Activated T-helper 9 cell treated with anti-CD3 and anti-CD28 coated beads, Interleukin-2, amount 50 U/mL, for 16 hours (primary cell): ENCODE results near the gene DNM1.
"Not testable (repeated sequence)": the region's sequence is repeated elsewhere in the genome, so short reads cannot be mapped to it uniquely, and the experiment has no call there.

Experiments
- DNase-seq: peaks from one replicate; pipeline ENCODE4 v3.0.0-alpha.2; 2020; ENCODE audit warnings: low read depth

Gene DNM1

DNA sequence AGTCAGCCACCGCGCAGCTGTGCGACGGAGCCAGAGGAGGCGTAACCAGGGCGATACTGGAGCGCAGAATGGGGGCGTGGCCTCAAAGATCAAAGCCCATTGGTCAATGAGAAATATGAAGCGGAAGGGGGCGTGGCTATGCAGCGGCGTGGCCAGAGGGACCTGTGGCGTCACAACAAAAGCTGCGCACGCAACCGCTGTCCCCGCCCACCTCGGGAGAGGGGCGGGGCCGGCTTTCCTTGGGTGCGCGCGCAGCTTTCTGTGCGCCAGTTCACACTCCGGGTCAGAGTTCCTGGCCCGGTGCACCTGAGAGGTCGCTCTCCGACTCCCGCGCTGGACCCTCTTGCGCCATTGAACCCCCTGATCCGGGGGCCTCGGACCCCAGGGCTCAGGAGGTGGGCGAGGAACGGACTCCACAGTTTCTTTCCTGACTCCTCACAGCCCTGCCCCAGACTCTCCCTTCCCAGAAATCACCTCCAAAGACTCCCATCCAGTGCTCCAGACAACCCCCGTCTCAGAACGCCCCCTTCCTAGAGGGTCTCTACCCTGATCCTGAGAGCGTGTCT is 72.9 kb downstream of the DNM1 start, which contains the start of gene SWI5:
Gene SWI5 (plus strand): TSS at position 269 of the 566 bp plus-strand sequence.
- peak; percentile 99 for DNase-seq

DNA sequence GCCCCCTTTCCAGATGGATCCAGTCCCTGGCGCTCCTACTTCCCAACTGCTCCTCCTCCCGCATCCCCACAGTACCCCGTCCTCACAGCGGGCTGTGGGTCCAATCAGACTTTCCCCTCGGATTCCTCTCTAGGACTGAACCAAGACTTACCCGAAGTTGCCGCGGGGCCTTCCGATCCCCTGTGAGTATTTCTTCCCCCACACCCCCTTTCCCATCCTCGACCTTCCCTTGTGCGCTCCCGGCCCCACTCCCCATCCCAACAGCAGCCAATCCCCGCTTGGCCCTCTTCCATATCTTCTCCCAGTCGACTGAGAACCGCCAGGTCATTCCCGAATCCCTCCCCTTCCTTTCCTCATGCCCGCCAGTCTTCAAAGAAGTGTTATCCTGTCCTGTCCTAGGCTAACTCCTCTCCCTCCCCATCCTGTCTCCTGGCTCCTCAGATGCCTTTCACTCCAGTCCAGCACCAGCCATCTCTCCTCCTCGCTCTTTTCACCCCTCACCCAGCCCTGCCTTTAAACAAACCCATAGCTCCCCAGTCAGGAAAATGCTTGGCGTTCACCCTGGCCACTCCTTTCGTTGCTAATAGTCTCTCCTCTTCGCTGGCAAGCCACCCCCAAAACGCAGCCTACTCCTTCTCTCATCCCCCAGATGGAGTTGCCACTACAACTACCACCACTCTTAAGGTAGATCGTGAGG is 73.5 kb downstream of the DNM1 start:
- no peak for DNase-seq

DNA sequence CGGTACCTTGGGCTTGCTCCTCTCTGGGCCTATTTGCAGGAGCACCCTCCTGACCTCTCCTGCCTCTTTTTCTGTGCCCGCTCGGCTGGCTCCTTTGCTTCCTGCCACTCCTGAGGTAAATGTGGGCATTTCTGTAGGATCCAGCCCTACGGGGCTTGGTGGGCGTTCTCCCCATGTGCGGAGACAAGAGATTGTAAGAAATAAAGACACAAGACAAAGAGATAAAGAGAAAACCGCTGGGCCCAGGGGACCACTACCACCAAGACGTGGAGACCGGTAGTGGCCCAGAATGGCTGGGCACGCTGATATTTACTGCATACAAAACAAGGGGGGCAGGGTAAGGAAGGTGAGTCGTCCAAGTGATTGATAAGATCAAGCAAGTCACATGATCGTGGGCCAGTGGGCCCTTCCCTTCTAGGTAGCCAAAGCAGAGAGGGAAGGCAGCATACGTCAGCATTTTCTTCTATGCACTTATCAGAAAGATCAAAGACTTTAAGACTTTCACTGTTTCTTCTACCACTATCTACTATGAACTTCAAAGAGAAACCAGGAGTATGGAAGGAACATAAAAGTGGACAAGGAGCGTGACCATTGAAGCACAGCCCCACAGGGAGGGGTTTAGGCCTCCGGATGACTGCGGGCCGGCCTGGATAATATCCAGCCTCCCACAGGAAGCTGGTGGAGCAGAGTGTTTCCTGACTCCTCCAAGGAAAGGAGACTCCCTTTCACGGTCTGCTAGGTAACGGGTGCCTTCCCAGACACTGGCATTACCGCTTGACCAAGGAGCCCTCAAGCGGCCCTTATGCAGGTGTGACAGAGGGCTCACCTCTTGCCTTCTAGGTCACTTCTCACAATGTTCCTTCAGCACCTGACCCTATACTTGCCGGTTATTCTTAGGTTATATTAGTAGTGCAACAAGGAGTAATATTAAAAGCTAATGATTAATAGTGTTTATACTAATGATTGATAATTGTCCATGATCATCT is 76.2 kb downstream of the DNM1 start:
- DNase-seq, result not testable (repeated sequence)

DNA sequence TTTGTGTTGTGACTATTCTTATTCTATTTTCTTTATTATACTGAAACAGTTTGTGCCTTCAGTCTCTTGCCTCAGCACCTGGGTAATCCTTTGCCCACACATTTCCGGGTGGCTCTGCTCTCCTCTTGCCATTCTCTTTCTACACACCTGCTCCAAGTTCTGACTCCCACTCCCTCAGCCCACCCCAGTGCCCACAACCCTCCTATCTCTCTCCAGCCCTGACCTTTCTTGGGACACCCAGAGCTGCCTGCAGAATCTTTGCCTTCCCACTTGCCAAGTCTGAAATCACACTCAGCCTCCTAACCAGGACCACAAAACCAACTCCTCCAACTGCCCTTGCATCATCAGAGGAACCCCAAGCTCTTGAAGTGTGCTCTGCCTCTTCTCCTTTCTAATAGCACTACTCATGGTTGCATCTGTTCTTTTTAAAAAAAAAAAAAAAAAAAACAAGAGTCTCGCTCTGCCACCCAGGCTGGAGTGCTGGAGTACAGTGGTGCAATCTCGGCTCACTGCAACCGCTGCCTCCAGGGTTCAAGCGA is 77.0 kb downstream of the DNM1 start:
- DNase-seq, result no peak

DNA sequence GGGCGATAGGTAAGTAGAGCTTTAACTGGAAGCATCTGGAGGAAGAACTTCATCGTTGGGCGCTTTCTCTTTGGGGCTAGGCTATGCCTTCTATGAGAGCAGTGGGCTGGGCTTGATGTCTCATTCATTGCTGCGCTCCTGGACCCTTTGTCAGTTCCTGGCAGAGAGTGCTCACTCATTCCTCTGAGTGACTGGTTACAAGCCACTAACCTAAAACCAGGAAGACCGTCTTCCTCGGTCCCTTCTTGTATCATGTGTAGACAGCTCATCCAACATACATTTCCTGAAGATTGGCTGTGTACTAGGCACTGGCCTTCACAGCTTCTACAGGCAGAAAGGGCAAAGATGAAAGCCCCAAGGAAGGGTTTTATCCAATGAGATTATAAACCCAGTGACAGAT is 79.3 kb downstream of the DNM1 start:
- DNase-seq, result no peak

DNA sequence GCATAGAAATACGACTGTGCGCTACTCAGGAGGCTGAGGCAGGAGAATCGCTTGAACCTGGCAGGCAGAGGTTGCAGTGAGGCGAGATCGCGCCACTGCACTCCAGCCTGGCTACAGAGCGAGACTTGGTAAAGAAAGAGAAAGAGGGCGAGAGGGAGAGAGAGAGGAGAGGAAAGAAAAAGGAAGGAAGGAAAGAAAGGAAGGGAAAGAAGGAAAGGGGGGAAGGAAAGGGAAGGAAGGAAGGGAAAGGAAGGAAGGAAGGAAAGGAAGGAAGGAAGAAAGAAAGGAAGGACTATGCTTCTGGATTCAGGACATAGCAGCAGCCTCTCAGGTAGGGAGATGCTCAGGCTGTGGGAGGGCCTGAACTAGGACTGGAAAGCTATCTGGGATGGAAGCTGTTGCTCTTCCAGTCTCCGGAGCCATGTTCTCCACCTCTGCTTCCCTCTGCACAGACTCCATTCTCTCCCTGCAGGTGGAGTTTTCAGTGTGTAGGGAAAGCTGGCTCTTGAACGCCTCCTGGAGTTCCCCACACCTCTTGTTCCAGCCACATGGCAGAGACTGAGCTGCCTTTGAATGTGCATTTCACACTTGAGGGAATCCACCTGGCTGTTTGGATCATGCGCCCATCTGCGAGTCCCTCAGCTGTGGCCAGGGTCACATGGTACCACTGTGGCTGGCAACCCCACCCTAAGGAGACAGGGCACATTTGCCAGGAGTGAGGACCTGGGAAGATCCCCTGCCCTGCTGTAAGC is 82.0 kb downstream of the DNM1 start:
- no peak for DNase-seq

DNA sequence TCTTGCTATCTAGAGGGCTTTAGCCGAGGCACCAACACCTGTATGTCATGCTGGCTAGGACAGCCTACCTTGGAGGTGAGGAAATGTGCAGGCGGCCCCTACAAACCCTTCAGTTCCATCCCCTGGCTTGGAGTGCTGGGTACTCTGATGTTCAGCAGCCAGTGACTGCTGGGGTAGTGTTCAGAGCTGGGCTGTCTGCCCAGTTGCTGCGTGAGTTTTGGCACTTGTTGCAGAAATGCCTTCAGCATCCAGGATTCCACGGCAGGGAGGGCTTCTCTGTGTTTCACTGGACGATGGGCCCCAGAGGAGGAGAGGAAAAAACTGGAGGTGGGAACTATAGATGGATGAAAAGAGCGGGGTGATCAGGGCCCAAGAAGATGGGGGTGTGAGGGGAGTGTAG is 83.3 kb downstream of the DNM1 start:
- DNase-seq, result no peak

DNA sequence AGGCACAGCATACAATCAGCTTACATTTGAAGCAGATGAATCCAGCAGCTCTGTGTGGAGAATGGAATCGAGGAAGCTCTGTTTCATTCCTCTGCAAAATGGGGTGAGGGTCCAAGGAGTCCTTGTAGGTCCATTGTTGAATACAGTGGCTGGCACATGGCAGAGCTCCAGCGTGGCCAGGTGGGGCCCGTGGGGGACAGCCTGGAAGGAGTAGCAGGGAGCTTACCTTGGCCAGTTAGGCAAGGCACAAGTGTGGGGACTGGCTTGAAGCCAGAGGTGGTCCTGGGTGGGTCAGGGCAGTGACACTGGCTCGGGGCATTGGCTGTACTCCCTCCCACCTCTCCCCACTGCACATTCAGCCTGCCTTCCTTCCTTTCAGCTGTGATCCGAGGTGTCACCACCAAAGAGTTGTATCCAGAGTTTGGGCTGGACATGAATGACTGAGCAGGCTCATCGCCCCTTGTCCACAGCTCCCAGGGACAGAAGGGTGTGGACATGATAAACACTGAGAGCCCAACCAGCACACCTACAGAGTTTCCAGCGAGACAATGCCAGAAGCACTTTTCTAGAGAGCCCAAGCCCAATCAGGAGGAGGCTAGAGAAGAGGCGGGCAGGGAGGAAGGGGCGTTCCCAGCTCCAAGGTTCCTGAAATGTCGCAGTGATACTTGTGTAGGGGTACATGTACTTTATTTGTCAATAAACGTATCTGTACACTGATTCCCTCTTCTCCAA is 85.3 kb downstream of the DNM1 start:
- no peak for DNase-seq

DNA sequence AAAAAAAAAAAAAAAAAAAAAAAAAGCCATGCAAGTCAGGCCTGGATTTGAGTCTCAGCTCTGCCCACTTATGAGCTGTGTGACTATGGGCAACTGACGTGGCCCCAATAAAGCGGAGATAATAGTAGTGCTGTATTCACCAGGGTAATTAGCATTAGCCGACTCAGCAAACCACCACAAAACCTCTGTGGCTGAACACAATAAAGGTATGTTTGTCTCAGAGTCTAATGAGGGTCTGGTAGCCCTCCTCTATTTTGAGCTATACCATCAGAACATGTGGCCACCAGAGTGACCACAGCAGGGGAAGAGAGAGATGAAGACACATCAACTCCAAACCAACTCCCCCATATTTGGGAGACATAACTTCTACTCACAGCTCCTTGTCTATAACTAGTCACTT is 88.8 kb downstream of the DNM1 start:
- DNase-seq, result no peak

DNA sequence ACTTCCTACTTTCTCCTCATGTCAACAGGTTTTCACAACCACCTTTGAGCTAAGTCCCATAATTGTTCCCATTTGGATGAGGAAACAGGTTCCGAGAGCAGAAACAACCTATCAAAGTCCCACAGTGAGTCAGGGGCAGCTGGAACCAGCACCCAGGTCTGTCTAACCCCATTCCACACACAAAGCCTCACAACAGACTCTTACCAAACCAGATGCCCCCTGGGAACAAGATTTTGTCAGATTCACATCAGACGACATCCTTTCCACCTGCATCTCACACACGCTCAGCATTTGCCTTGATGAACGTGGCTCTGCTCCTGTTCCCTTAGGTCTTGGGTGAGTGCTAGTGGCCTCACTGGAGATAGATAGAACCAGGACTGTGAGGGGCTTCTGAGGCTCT is 89.9 kb downstream of the DNM1 start:
- DNase-seq, result no peak

DNA sequence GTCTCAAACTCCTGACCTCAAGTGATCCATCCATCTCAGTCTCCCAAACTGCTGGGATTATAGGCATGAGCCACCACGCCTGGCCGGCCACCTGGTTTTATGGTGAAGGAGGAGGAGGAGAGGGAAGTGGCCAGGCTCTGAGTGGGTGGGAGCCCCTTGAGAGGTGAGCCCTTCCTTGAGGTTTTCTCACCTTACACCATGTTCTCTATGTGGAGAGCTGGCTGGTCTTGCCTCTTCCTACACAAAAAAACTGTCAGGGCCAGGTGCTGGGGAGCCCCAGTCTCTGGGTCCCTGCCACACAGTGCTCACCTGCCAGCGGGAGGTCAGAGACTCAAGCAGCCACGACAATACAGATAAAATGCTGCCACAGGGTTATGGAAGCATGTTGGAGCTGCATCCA is 91.0 kb downstream of the DNM1 start:
- DNase-seq, result no peak

DNA sequence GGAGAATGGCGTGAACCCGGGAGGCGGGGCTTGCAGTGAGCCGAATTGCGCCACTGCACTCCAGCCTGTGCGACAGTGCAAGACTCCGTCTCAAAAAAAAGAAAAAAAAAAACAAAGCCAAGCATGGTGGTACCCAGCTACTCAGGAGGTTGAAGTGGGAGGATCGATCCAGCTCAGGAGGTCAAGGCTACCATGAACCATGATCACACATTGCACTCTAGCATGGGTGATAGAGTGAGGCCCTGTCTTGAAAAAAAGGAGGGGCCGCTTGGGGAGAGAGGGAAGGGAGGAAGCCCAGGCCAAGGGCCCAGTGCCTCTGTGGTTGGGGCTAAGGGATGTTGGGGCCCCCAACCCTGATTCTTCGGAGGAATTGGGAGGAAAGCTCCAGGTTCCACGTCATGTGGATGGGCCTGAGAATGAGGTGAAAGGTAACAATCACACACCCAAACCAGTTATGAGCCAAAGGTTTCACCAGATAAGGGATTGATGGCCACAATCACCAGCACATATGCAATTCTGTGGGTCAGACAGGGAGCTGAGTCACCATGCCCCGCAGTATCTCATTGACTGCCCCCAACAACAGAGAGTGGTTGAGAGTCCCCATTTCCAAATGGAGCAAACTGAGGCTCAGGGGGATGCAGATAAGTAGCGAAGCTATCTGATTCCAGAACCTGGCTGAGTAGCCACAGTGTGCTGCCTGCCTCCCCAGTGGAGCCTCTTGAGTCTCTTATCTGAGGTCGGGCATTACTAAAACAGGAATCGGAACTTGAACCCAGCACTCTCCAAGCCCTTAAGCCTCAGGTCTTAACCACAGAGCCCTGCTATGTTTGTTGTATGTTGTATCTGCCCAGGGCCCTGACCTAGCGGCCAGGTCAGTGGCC is 93.4 kb downstream of the DNM1 start:
- no peak for DNase-seq

DNA sequence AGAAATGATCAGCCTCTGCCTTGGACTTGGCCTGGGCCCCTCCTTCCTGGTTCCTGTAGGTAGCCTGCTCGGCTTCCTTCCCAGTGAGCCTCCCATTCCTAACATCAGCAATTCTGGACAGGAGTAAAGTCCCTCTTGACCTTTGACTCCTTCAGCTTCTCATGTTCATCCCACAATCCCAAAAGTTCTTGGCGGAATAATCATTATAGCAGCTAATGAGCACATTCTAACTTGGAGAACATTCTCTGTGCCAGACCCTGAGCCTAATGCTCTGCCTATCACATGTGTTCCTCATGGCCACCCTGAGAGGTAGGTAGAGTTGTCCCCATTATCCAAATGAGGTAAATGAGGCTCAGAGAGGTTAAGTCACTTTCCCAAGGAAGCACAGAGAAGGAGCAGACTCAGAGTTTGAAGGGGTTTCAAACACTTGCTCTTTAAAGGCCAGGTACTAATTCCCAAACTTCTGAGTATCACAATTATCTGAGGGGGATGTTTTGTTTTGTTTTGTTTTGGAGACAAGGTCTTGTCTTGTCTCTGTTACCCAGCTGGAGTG is 94.1 kb downstream of the DNM1 start:
- DNase-seq, result no peak

DNA sequence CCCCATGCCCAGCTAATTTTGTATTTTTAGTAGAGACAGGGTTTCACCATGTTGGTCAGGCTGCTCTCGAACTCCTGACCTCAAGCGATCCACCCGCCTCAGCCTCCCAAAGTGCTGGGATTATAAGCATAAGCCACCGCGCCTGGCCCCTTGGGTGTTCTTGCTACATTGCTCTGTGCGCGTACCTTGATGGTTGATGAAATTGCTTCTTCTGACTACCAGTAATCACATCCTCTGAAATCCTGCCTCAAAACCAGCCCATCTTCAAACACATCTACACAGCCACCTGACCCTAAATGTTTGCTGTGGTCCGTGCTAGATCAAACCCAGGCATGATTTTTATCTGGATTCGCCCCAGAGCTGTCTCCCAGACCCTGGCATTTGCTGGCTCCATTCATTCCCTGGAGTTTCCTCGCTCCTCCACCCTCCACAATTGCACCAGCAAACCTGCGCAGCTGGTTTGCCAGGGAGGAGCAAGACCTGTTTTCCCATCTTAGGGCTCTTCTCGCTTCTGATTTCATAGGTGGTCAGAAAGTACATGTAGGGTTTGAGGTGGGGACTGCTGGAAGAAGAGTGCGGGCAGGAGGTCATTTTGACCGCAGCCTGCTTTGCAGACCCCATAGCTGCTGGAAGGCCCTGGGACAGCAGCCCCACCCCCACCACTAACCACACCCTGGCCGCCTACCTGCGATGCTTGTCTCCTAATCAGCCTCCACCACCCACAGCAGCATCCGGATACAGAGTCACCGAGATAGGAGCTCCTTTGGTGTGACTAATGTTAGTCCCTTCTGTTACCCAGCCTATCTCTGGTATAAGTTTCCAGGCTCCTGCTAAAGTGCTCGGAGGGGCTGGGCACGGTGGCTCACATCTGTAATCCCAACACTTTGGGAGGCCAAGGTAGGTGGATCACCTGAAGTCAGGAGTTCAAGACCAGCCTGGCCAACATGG is 95.6 kb downstream of the DNM1 start:
- DNase-seq, result no peak

DNA sequence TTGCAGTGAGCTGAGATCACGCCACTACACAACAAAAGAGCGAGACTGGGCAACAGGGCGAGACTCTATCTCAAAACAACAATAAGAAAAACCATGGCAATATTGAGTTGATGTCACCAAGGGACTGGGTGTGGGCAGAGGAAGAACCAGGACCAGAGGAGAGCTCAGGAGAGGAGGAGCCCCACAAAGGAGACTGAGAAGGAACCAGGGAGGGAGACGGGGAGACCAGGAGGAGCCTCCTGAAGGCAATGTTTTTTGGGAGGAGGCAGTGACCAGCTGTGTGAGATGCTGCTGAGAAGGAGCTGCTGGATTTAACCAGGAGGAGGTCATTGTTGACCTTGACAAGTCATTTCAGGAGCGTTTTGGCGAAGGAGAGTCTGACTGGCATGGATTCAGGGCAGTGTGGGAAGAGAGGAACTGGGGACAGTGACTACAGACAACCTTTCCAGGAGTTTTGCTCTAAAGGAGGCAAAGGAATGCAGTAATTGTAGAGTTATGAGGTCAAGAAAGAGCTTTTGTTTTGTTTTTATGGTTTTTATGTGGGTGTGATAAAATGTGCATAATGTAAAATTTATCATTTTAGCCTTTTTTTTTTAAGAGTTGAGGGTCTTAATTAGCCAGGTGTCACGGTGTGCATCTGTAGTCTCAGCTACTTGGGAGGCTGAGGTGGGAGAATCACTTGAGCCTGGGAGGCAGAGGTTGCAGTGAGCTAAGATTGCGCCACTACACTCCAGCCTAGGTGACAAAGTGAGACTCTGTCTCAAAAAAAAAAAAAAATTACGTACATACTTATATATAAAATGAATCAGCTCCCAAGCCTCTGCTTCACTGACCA is 101.2 kb downstream of the DNM1 start:
- DNase-seq, result no peak
